Sciatic nerve (tissue), 2 donors: ENCODE measurements around the gene MYZAP. TPM values are rescaled to one million over a fixed set of nuclear protein-coding genes. Genes with fewer than 3 reads are reported as not detected.
A peak's percentile ranks its signal among the peaks of the same experiment; 100 is the strongest.

Source experiments
- ATAC-seq: fragments of 200-7000 bp; cut with Tn5 transposase; one replicate; pipeline ENCODE4 v1.9.1; 2020; ENCODE audit warnings: mild to moderate bottlenecking, moderate library complexity
- DNase-seq: peaks from one replicate; pipeline ENCODE4 v3.0.0-alpha.2; 2020; ENCODE audit warnings: low spot score
- intact Hi-C: fragments of 100-400 bp; cut with DNase I; formaldehyde crosslinking; loops from one replicate; pipeline ENCODE4 v1.14.2; 2022
- total RNA-seq: library from RNA; stranded (reverse); fragmentation: NEBNext Ultra II Directional; extraction: Animal tissue kit (Norgen Biotek cat#: 25700); gene quantifications from one replicate; pipeline ENCODE4 v1.2.1, GENCODE V29; 2021
- donor health status: DM: no; HTN: no; CAD: no.
- donor health status: DM: no; HTN: no; CAD: no.

MYZAP gene
- total RNA-seq, 1 donor from 2014 or later = 3.7 TPM

DNA sequence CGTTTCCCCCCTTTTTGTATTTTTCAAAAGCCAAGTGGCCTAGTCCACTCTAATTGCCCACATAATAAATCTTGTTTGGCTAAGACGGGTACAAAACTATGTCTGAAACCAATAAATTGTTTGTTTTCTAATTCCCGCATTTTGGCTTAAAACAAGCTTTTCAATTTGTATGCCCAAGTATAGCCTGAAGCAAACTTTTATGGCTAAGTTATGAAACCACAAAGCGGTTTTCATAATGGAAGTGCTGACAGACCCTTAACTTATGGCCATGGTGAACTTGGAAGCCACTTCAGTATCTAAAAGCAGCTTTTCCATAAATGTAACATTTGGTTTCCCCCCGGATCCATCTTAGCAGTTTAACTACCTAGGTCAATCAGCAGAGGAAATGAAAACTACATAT is 84.9 kb downstream of the MYZAP start:
- intact Hi-C loops = no loop called here
- ATAC-seq (no peak), DNase-seq (no peak)

DNA sequence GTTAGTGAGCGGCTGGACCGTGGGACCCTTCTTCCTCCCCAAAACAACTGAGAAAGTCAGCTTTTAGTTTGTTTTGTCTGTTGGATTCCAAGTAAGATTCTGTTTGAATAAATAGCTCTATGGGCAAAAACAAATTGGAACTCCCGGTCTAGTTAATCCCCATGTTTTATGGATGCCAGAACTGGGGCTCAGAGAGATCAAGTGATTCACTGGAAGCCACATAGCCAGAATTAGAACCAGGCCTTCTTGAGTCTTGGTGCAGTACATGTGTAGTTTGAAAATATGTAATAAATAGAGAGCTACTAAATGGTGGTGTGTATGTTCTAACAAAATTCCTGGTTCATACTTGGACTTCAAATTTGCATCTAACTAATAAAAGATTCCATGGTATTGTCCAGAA is 85.5 kb downstream of the MYZAP start:
- intact Hi-C loops = no loop called here

DNA sequence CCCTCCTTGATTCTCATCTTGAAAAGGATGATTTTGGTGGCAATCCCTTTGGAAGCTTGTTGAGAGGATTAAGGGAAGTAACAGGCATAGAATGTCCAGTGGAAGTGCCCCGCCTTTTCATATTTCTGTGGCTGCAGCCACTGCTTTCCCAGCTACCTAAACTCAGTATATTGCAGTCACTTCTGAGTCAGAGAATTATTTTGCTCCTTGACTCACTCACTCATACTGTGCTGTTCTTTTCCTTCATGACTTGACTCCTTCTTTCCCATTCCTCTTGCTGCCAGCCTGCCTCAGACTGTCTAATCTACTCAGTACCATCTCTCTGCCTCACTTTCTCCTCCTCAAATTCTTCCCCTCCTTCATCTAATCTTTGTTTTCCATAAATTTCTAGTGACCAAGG is 88.3 kb downstream of the MYZAP start:
- ATAC-seq = no peak
- intact Hi-C loops = no loop called here
- DNase-seq = no peak

More for the DNA sequence above, 85.5 kb downstream of the MYZAP start:
- DNase-seq (no peak), ATAC-seq (no peak)

DNA sequence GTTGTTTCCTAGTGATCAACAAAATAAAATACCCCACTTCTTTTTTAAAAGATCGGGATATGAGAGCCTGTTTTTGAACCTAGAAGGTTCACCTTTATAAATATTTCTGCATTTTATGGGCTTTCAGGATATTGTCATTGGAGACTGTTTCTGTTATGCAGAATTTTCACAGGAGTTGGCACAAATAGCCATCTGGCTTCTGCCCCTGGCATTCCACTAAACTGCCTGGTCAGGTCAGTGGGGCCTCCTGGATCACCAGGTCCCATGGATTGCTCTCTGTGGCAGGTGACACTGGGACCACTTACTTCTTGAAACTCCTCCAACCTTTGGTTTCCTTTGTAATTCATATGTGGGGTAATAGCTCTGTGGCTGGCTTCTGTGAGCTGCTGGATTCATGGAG is 89.3 kb downstream of the MYZAP start:
- no peak for ATAC-seq
- intact Hi-C loops = no loop called here
- DNase-seq = no peak

DNA sequence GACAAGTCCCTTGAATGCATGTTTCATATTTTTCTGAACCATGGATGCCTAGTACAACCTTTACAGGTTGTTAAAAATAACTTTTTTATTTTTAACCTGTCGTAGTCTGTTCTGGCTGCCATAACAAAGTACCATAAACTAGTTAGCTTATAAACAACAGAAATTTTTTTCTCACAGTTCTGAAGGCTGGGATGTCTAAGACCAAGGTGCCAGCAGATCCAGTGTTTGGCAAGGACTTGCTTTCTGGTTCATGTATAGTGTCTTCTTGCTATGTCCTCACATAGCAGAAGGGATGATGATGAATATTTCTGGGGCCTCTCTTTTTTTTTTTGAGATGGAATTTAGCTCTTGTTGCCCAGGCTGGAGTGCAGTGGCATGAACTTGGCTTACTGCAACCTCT is 91.8 kb downstream of the MYZAP start:
- DNase-seq (no peak), ATAC-seq (no peak)
- intact Hi-C loops = no loop called here

DNA sequence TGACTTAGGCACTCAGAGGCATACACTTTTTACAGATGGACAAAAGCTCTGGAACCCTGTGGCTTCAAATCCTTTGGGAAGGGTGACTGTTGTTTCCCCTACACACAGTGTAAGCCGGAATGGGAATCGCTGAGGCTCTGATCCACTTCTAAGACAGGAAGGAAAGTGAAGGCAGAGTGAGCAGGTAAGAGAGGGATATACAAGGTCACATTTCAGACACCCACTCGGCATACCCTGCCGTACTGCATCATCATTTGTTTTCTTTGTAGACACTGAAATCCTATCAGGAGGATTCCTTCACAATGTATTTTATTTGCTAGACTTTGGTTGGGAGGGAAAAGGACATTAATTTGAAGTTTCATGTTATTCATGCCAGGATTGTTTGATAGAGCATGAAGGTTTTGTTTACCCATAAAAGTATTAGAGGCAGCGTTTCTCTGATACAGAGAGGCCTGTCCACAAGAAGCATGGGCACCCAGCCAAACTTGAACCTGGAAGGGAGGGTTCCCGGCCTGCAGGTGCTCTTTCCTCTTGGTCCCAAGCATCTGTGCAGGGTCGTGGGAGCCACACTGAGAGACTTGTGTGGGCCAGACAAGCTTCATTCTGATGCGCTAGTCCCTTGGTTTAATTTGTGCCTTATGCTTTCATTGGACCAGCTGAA is 92.9 kb downstream of the MYZAP start:
- no peak for ATAC-seq
- no peak for DNase-seq
- intact Hi-C loops = no loop called here

DNA sequence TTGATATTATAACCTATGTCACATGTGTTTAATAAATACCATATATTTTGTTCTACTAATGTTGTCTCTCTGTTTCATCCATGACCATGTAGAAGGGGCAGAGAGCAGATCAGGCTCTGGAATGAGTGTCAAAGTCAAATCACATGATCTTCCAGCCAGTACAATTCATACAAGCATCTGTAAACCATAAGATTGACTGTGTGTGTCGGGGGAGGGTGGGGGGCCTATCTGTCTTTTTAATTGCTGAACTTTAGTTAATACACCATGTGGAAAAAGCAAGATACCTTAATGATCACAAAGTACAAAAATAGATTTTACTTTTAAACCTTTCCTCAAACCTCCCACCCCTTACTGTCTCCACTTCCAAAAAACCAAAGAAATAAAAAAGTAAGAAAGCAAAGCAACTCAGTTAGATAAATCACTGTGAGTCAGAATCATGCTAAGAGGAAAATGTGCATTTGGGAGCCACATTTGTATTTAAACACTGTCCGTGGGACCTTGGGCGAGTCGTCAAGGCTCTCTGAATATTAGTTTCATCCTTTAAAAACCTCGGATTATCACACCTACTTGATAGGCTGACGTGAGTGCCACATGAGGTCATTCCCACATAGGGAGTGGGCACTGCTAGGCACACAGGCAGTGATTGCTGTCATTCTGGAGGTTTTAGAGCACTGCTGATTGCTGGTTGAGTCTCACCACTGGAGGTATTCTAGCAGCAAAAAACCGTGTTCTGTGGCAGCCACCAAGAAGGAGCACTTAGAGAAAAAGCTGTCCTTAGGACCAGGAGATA is 93.8 kb downstream of the MYZAP start:
- intact Hi-C loops = no loop called here
- DNase-seq = no peak
- ATAC-seq = peak; percentile 61

DNA sequence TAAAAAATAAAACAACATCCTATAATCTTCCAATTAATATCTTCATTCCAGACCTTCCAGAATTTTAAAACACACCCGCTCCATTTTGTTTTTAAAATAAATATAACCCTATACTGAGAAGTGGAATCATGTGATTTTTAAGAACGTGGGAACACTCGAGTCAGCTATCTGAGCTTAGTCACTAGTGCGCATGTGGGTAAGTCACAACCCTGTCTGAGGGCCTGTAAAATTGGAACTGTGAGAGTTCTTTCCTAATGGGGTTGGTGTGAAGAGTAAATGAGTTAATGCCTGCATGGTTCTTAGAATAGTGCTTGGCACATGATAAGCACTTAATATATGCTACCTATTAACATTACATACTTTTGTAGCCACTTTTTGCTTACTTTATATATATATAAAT is 95.0 kb downstream of the MYZAP start:
- intact Hi-C loops = no loop called here
- no peak for DNase-seq
- ATAC-seq = peak; percentile 58

DNA sequence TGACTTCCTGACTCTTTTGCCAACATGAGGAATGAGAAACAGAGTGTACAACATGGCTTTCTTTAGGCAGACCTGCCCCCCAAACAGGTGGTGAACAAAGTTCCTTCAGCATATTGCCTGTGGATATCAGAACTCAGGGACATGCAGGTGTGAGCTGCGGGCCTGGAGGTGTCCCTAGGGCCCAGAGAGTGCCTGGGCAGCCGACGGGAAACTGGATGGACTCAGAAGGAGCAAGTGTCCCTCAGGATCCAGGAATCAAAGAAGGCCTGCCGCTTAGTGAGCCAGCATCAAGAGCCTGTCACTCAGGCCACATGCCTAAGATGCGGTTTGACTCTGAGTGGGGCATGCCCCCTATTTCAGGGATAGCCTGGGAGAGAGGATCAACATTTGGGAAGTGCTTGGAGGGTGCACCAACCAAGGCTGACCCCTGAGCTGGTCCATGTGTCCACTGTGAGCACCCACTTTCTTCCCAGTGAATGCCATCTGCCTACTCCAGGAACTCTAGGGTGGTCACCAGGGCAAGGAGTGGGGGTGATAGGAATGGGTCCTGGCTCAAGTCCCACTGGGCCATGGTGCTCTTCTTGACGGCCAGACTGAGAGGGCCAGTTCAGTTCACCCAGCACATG is 98.8 kb downstream of the MYZAP start:
- ATAC-seq (peak; percentile 48), DNase-seq (no peak)
- intact Hi-C loops = no loop called here

DNA sequence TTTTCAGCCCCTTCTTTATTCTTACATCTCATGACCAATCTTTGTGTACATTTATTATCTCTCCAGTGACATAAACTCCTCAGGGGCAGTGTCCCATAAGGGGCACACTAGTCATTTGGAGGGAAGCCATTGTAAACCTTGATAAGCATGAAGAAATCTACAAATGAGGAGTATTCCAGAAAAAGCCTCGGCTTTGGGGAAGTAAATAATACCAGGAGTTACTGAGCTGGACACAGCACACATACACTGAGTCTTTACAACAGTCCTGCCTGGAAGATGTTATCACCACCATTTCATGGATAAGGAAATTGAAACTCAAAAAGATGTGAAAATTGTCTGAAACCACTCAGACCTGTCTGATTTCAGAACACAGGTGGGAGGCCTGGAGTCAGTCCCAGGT is 99.4 kb downstream of the MYZAP start:
- no peak for ATAC-seq
- intact Hi-C loops = no loop called here

DNA sequence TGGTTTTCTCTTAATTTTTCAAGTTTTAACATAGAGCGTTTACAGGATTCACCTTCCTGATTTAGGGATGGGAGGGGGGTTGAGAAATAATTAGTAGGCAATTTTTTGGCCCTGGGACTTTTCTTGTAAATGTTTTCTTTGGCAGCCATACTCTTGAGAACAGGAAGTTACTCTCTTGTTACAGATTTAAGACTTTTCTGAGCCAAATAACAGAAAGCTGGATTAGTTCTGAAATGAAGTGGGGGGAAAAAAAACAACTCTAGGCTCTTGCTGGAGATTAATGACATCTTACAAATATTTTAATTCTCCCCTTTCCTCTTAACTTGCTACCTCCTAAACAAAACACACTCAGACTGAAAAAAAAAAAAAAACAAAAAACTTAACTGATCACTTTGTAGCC is 101.0 kb downstream of the MYZAP start:
- intact Hi-C loops = no loop called here
- no peak for ATAC-seq
- no peak for DNase-seq

More for the DNA sequence above, 99.4 kb downstream of the MYZAP start:
- DNase-seq = no peak

DNA sequence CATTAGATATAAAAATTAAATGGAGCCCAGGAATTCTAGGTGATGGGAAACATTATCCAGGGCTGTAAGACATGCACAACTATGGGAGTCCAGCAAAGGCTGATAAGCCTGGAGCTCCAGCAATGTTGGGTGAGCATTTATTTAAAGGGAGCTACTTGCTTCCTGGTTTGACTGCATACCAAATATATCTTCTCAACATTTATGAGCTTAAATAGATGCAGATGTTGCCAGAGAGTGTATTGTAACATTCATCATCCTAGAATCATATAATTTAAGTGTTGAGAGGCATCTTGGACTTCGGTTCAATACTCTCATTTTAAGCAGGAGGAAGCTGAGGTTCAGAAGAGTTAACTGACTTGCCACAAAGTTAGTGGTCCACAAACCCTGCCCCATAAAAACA is 102.6 kb downstream of the MYZAP start:
- no peak for DNase-seq
- intact Hi-C loops = no loop called here
- ATAC-seq = no peak

DNA sequence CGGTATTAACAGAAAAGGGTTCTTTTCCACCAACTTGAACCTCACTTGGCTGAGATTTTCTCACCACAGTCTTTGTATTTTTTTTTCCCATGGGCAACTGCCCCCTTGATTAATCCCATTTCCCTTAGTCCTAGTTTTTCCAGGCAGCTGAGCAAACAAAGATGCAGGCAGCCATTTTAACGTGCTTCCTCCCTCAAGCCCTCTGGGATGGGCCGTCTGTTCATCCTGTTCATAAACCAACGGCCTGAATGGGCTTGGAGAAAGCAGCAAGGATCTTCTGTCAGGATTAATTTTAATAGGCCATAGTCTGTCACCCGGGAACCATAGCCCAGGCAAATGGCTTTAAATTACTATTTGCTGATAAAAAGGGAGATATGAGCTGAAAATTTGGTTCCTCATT is 104.4 kb downstream of the MYZAP start:
- intact Hi-C loops = no loop called here
- DNase-seq = no peak
- ATAC-seq = peak; percentile 68

DNA sequence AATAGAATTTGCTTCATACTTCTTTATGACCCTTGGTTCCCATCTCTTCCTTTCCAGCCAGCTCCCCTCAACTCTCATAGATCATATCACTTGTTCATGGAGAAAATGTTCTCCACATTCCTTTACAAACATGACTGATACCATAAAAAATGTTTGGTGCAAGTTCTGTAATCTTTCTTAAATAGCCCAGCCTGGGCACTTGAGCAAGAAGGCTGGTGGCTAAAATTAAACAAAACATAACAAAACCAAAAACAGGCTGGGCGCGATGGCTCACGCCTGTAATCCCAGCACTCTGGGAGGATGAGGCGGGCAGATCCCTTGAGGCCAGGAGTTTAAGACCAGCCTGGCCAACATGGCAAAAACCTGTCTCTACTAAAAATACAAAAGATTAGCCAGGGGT is 105.9 kb downstream of the MYZAP start:
- intact Hi-C loops = no loop called here
- DNase-seq = no peak
- ATAC-seq = no peak

DNA sequence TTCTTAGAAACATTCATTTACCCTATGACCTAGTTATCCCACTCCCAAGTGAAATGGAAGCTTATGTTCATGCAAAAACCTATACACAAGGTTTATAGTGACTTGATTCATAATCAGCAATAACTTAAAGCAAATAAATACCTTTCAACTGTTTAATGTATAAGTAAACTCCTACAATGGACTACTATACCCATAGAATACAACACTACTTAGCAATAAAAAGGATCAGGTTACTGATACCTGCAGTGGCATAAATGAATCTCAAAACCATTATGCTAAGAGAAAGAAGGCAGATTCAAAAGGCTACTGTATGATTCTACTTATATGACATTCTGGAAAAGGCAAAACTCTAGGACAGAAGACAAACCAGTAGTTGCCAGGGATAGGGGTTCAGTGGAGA is 106.5 kb downstream of the MYZAP start:
- DNase-seq = no peak
- no peak for ATAC-seq
- intact Hi-C loops = no loop called here

DNA sequence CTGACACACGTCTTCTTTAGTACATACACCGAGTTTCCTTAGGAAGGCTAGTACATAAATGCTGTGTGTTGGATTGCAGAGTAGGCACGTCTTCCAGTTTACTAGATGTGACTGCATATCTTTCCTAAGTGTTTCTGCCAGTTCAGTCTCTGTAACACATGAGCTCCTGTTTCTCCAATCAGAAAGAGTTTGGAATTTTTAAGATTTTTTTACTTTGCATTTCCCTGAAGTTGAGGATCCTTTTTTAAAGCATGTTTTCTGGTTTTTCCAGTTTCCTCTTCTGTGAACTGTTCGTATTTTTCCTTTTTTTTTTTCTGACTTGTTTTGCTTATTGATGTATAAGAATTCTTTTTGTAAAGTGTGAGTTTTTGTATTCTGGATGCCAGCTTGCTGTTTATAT is 107.3 kb downstream of the MYZAP start:
- no peak for DNase-seq
- intact Hi-C loops = no loop called here
- no peak for ATAC-seq

DNA sequence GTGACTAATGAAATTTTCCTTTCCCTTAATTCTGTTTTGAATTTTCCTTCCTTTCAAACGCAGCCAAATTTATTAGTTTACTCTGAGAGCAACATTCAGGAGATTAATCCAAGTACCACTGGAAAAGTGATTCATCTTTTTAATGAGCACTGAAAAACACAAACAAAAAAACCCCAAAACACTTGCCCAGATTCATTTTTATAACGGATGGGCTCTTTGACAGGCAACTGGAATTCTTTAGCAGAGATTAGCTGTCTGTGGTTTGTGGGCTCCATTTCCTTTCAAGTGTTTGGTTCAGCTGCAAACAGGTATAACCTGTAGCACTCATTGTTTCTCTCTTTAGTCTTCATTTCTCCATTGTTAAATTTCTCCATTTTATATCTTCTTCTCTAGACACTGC is 111.7 kb downstream of the MYZAP start:
- DNase-seq (no peak), ATAC-seq (no peak)
- intact Hi-C loops = no loop called here

DNA sequence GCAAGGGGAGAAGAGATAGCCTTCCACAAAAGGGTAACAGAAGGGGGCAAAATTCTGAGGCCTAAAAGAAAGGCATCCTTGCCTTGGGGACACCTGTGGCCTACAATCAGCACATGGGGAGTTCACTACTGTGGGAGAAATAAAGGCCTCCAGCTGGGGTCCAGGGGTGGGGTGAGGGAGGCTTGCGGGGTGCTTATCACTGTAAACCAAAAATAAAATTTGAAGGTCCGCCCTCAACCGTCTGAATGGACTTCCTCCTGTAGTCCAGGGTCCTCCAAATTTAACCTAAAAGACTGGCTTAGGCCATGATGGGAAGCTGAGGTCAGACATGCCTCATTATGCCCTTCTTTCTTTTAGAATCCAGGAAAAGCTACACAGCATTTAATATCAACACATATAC is 112.7 kb downstream of the MYZAP start:
- intact Hi-C loops = no loop called here
- DNase-seq = no peak
- no peak for ATAC-seq

DNA sequence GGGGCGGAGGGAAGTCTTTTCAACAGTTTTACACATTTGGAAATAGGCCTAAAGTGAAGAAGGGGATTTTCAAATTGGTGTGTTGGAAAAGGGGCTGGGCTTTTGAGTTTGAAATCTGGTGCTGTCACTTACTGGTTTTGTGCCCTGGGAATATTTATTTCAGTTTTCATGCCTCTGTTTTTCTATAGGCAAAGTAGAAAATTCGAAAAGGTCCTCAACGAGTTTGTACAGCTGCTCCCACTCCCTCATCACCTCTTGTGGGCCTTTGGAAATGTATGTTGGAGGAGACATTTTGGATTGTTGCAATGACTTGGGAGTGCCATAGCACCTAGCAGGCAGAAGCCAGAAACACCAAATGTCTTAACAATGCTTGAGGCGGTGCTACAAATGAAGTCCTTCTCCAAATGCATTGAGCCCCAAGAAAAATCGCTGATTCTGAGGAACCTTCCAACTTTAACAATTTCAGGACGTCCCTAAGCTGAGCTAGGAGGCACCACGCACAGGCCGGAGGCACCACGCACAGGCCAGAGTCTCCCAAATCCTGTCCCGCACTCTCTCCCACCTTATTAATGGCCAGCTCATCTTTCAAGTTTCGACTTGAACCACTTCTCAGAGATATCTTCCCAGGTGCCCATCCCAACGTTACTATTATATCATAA is 114.2 kb downstream of the MYZAP start:
- peak; percentile 45 for ATAC-seq
- intact Hi-C loops = no loop called here
- DNase-seq = no peak
